Keratinocyte (primary cell): ENCODE results near the gene KDM5B. TPM values are rescaled to one million over a fixed set of nuclear protein-coding genes. Genes with fewer than 3 reads are reported as not detected.
"Not testable (repeated sequence)": the region's sequence is repeated elsewhere in the genome, so short reads cannot be mapped to it uniquely, and the experiment has no call there.

Experiments
- DNase-seq: peaks from one replicate; pipeline ENCODE4 v3.0.0-alpha.2; 2011; ENCODE audit warnings: low read depth, missing footprints, low spot score
- FAIRE-seq: peaks from 2 replicates; lab custom pipeline; 2011; peaks lifted over from hg19 to GRCh38; lab: Jason Lieb, UNC
- H2AFZ ChIP-seq: 2 replicates; pipeline ENCODE4 v1.6.0; 2012; ENCODE audit warnings: low read length, control low read depth, inconsistent platforms; ENCODE audit not compliant: control insufficient read depth
- H3K27ac ChIP-seq: 2 replicates; pipeline ENCODE4 v1.5.1; 2011; ENCODE audit warnings: low read length; ENCODE audit not compliant: control insufficient read depth, insufficient read depth
- H3K27me3 ChIP-seq: 3 replicates; pipeline ENCODE4 v1.6.0; 2011; ENCODE audit warnings: low read length; ENCODE audit not compliant: control insufficient read depth, insufficient read depth; ENCODE audit errors: extremely low read depth
- H3K36me3 ChIP-seq, 2 experiments: 2 replicates in 1 of 2; 3 replicates in 1 of 2; pipeline ENCODE4 v1.5.1; 2011; ENCODE audit warnings: low read length in 2 of 2, mild to moderate bottlenecking in 1 of 2; ENCODE audit not compliant: control insufficient read depth in 2 of 2, insufficient read depth in 2 of 2; ENCODE audit errors: extremely low read depth in 1 of 2
- H3K4me1 ChIP-seq: 3 replicates; pipeline ENCODE4 v1.5.1; 2011; ENCODE audit warnings: low read length; ENCODE audit not compliant: control insufficient read depth, insufficient read depth; ENCODE audit errors: extremely low read depth
- H3K4me2 ChIP-seq: 3 replicates; pipeline ENCODE4 v1.6.0; 2011; ENCODE audit warnings: low read depth, low read length; ENCODE audit not compliant: control insufficient read depth, insufficient read depth; ENCODE audit errors: extremely low read depth
- H3K4me3 ChIP-seq, 3 experiments: fragments of 200-600 bp in 1 of 3; sonication (generic) in 1 of 3; 2 replicates in 2 of 3; 3 replicates in 1 of 3; pipeline ENCODE4 v1.5.1; 2011 to 2016; ENCODE audit warnings: low read length in 3 of 3, mild to moderate bottlenecking in 3 of 3, control low read depth in 2 of 3, inconsistent platforms in 1 of 3, low read depth in 1 of 3, mixed read lengths in 1 of 3, mixed run types in 1 of 3, moderate library complexity in 1 of 3; ENCODE audit not compliant: control insufficient read depth in 2 of 3, insufficient read depth in 2 of 3; ENCODE audit errors: extremely low read depth in 1 of 3
- H3K79me2 ChIP-seq: 2 replicates; pipeline ENCODE4 v1.6.0; 2012; ENCODE audit warnings: low read length; ENCODE audit not compliant: control insufficient read depth, insufficient read depth
- H3K9ac ChIP-seq: 3 replicates; pipeline ENCODE4 v1.6.0; 2011; ENCODE audit warnings: low read length; ENCODE audit not compliant: control insufficient read depth, insufficient read depth; ENCODE audit errors: extremely low read depth
- H3K9me1 ChIP-seq: 3 replicates; pipeline ENCODE4 v1.6.0; 2011; ENCODE audit warnings: low read length; ENCODE audit not compliant: control insufficient read depth, insufficient read depth; ENCODE audit errors: extremely low read depth
- H3K9me3 ChIP-seq: 2 replicates; pipeline ENCODE4 v1.5.1; 2012; ENCODE audit warnings: low read depth, low read length; ENCODE audit not compliant: control insufficient read depth
- H4K20me1 ChIP-seq: 3 replicates; pipeline ENCODE4 v1.6.0; 2011; ENCODE audit warnings: low read length; ENCODE audit not compliant: control insufficient read depth, insufficient read depth; ENCODE audit errors: extremely low read depth
- CTCF ChIP-seq, 3 experiments: IDR thresholded peaks in 1 of 3; conservative IDR thresholded peaks in 1 of 3; optimal IDR thresholded peaks in 1 of 3; 2 replicates in 2 of 3; 3 replicates in 1 of 3; pipeline versions ENCODE3 to v1.5.1; 2011; ENCODE audit warnings: low read length in 3 of 3, mild to moderate bottlenecking in 3 of 3, moderate library complexity in 2 of 3, control low read depth in 1 of 3, inconsistent platforms in 1 of 3; ENCODE audit not compliant: insufficient read depth in 2 of 3; ENCODE audit errors: extremely low read depth in 1 of 3
- EZH2 ChIP-seq: IDR thresholded peaks from one replicate; pipeline ENCODE4 v1.6.1; 2012; ENCODE audit warnings: inconsistent platforms, mild to moderate bottlenecking, low read length, moderate library complexity
- dilution Hi-C: fragments of 300-500 bp; cut with MboI; formaldehyde crosslinking; loops from one replicate; pipeline ENCODE4 v1.7.0; 2020; ENCODE audit warnings: low sequenced_read_pairs; ENCODE audit not compliant: extremely low pct_ligation_motif_present
- polyA plus RNA-seq, 5 experiments: library from polyadenylated mRNA; depleted of rRNA in 3 of 5; stranded (reverse) in 3 of 5; stranded (forward) in 1 of 5; unstranded in 1 of 5; fragments of >200 nt; gene quantifications; 1 replicate in 1 of 5; 2 replicates in 3 of 5; 3 replicates in 1 of 5; pipeline versions ENCODE4 v1.2.1 to v1.2.3, GENCODE V29; 2011 to 2012; ENCODE audit warnings: missing spikeins in 2 of 5, low read depth in 1 of 5, low replicate concordance in 1 of 5

Gene KDM5B
- polyA plus RNA-seq, 1 donor (not counting 4 experiments of a cell fraction or from before 2014, with no cell fraction given), result 60.1 TPM

GRCh38 chr1:202745323-202745888 is 62.8 kb downstream of the KDM5B start:
- no peaks in the 10 kb centered on the region for H3K9me3 ChIP-seq
- no peak overlapping the region for H3K4me2 ChIP-seq
- dilution Hi-C loops, result loop anchor here (5.0 kb wide), 1 partner anchor 42 kb away; no protein-coding TSS in a partner anchor
- FAIRE-seq (no peak), DNase-seq (no peak)
- TF ChIP-seq CTCF (optimal IDR thresholded peaks at IDR 0.05 in 1 of 3, IDR thresholded peaks at IDR 0.05 in 1 of 3, conservative IDR thresholded peaks at IDR 0.05 in 1 of 3; ENCODE audit: extremely low read depth in 1 of 3, insufficient read depth in 2 of 3, low read length in 3 of 3) (no peak), EZH2 (no peak)
- H3K9me1 ChIP-seq, result no peaks in the 10 kb centered on the region
- no peaks in the 10 kb centered on the region for H3K79me2 ChIP-seq
- no peak overlapping the region for H3K4me3 ChIP-seq
- H3K4me1 ChIP-seq, result no peaks in the 10 kb centered on the region
- no peaks in the 10 kb centered on the region for H3K27me3 ChIP-seq
- H4K20me1 ChIP-seq, result no peaks in the 10 kb centered on the region
- no peak overlapping the region for H2AFZ ChIP-seq
- H3K27ac ChIP-seq, result no peak overlapping the region
- peaks cover 17 to 26% of the 10 kb centered on the region in 2 experiments for H3K36me3 ChIP-seq
- no peak overlapping the region for H3K9ac ChIP-seq

- not testable (repeated sequence) for H3K79me2 ChIP-seq, H3K9me3 ChIP-seq, H2AFZ ChIP-seq, H3K4me3 ChIP-seq, FAIRE-seq, H4K20me1 ChIP-seq, H3K4me2 ChIP-seq, H3K27ac ChIP-seq, H3K9me1 ChIP-seq, H3K9ac ChIP-seq, H3K4me1 ChIP-seq, DNase-seq, H3K27me3 ChIP-seq
- peaks cover 16 to 27% of the 10 kb centered on the region in 2 experiments for H3K36me3 ChIP-seq
- dilution Hi-C loops, result loop anchor here (5.0 kb wide), 1 partner anchor 43 kb away; no protein-coding TSS in a partner anchor
These were observed 63.5 kb downstream of the KDM5B start for GRCh38 chr1:202744770-202745169.

- dilution Hi-C loops, result no loop called here
- Histone ChIP-seq H3K79me2 (no peaks in the 10 kb centered on the region), H3K9ac (no peak overlapping the region)
These were observed 65.7 kb downstream of the KDM5B start for GRCh38 chr1:202742496-202742895.

More at GRCh38 chr1:202742496-202742895, 65.7 kb downstream of the KDM5B start:
- no peaks in the 10 kb centered on the region for H3K27me3 ChIP-seq
- no peaks in the 10 kb centered on the region for H4K20me1 ChIP-seq
- peaks cover 16 to 23% of the 10 kb centered on the region in 2 experiments for H3K36me3 ChIP-seq
- TF ChIP-seq EZH2, result no peak
- no peak for TF ChIP-seq CTCF (optimal IDR thresholded peaks at IDR 0.05 in 1 of 3, IDR thresholded peaks at IDR 0.05 in 1 of 3, conservative IDR thresholded peaks at IDR 0.05 in 1 of 3; ENCODE audit: extremely low read depth in 1 of 3, insufficient read depth in 2 of 3, low read length in 3 of 3)
- H3K27ac ChIP-seq, result no peak overlapping the region
- FAIRE-seq (no peak), DNase-seq (no peak)
- H3K4me3 ChIP-seq, result no peak overlapping the region
- no peak overlapping the region for H2AFZ ChIP-seq
- H3K9me1 ChIP-seq, result no peaks in the 10 kb centered on the region
- no peaks in the 10 kb centered on the region for H3K9me3 ChIP-seq
- no peaks in the 10 kb centered on the region for H3K4me1 ChIP-seq
- H3K4me2 ChIP-seq, result no peak overlapping the region
